HG03060 (cell line): ENCODE data around the gene OR10C1.
"Not testable (repeated sequence)": the region's sequence is repeated elsewhere in the genome, so short reads cannot be mapped to it uniquely, and the experiment has no call there.

Source experiments
- ATAC-seq: cut with Tn5 transposase; IDR thresholded peaks from one replicate; pipeline ENCODE4 v1.9.1; 2021; ENCODE audit warnings: low read depth, moderate number of reproducible peaks; ENCODE audit not compliant: unreplicated experiment

Gene OR10C1

GRCh38 chr6:29439006-29439405, at the start of gene OR10C1:
OR10C1 (plus strand) TSS chr6:29439306; CDS start chr6:29440016, 710 bp downstream.
- ATAC-seq = no peak

GRCh38 chr6:29395331-29395730, 43.8 kb upstream of the OR10C1 start, which contains the start of gene OR12D2:
OR12D2 (plus strand) TSS chr6:29395631; CDS start chr6:29396700, 1,069 bp downstream.
- ATAC-seq = no peak

GRCh38 chr6:29399525-29399924, 39.6 kb upstream of the OR10C1 start:
- no peak for ATAC-seq

- no peak for ATAC-seq
Measured at GRCh38 chr6:29403801-29404200, 35.3 kb upstream of the OR10C1 start.

GRCh38 chr6:29414588-29414987, 24.5 kb upstream of the OR10C1 start, which contains the start of gene OR12D1:
OR12D1 (plus strand) TSS chr6:29414928.
- ATAC-seq = no peak

GRCh38 chr6:29419516-29419915, 19.6 kb upstream of the OR10C1 start:
- no peak for ATAC-seq

- no peak for ATAC-seq
Measured at GRCh38 chr6:29424168-29424567, 14.9 kb upstream of the OR10C1 start.

GRCh38 chr6:29424575-29424974, 14.5 kb upstream of the OR10C1 start:
- no peak for ATAC-seq

- ATAC-seq = no peak
Measured at GRCh38 chr6:29425075-29425474, 14.0 kb upstream of the OR10C1 start.

- no peak for ATAC-seq
Measured at GRCh38 chr6:29426654-29427053, 12.5 kb upstream of the OR10C1 start.

- ATAC-seq = not testable (repeated sequence)
Measured at GRCh38 chr6:29436730-29437129, 2.4 kb upstream of the OR10C1 start.

- ATAC-seq = no peak
Measured at GRCh38 chr6:29442719-29443118, 3.6 kb downstream of the OR10C1 start.

GRCh38 chr6:29444031-29444430, 4.9 kb downstream of the OR10C1 start:
- ATAC-seq = not testable (repeated sequence)

GRCh38 chr6:29447670-29448069, 8.6 kb downstream of the OR10C1 start:
- no peak for ATAC-seq

- no peak for ATAC-seq
Measured at GRCh38 chr6:29451471-29452193, 12.5 kb downstream of the OR10C1 start.

GRCh38 chr6:29456971-29457370, 17.9 kb downstream of the OR10C1 start, which contains the start of the genes OR11A1 and OR2H1:
OR11A1 (minus strand) TSS chr6:29457071; CDS start chr6:29427641, 29,430 bp downstream.
OR2H1 (plus strand) TSS chr6:29457155; CDS start chr6:29461770, 4,615 bp downstream.
- no peak for ATAC-seq

- no peak for ATAC-seq
Measured at GRCh38 chr6:29461021-29461814, 22.1 kb downstream of the OR10C1 start.

GRCh38 chr6:29462022-29462421, 22.9 kb downstream of the OR10C1 start:
- no peak for ATAC-seq

- no peak for ATAC-seq
Measured at GRCh38 chr6:29465279-29465678, 26.2 kb downstream of the OR10C1 start.

- no peak for ATAC-seq
Measured at GRCh38 chr6:29465801-29466200, 26.7 kb downstream of the OR10C1 start.

- ATAC-seq = no peak
Measured at GRCh38 chr6:29466241-29466640, 27.1 kb downstream of the OR10C1 start.
